Suprapubic skin (tissue), 4 donors: ENCODE data around the gene FCAMR. TPM values are rescaled to one million over a fixed set of nuclear protein-coding genes. Genes with fewer than 3 reads are reported as not detected.

Source experiments
- DNase-seq, 2 donors: peaks; one replicate each; pipeline ENCODE4 v3.0.0-alpha.2; 2019; ENCODE audit warnings: low spot score in 2 of 2
- H3K27ac ChIP-seq: fragments of 200-600 bp; sonication (generic); one replicate; pipeline ENCODE4 v1.5.1; 2019
- H3K27me3 ChIP-seq: fragments of 200-600 bp; sonication (generic); one replicate; pipeline ENCODE4 v1.5.1; 2019
- H3K36me3 ChIP-seq: fragments of 200-600 bp; sonication (generic); one replicate; pipeline ENCODE4 v1.5.1; 2019
- H3K4me1 ChIP-seq: fragments of 200-600 bp; sonication (generic); one replicate; pipeline ENCODE4 v1.5.1; 2019
- H3K4me3 ChIP-seq: fragments of 200-600 bp; sonication (generic); one replicate; pipeline ENCODE4 v1.5.1; 2019; ENCODE audit warnings: mild to moderate bottlenecking
- H3K9me3 ChIP-seq: fragments of 200-600 bp; sonication (generic); one replicate; pipeline ENCODE4 v1.5.1; 2019
- CTCF ChIP-seq, 2 donors: fragments of 200-600 bp in 1 of 2; fragments of 450-650 bp in 1 of 2; sonication (generic) in 1 of 2; IDR thresholded peaks; one replicate each; pipeline ENCODE4 v1.5.1; 2016 to 2019; ENCODE audit warnings: antibody characterized with exemption in 2 of 2, mild to moderate bottlenecking in 1 of 2, moderate library complexity in 1 of 2
- EP300 ChIP-seq: sonication (generic); formaldehyde crosslinking; IDR thresholded peaks from one replicate; pipeline ENCODE4 v1.6.1; 2017; ENCODE audit warnings: antibody characterized with exemption
- POLR2A ChIP-seq, 2 donors: fragments of 450-650 bp; IDR thresholded peaks; one replicate each; pipeline ENCODE4 v1.6.1; 2017; ENCODE audit warnings: antibody characterized with exemption in 2 of 2, mild to moderate bottlenecking in 2 of 2, moderate library complexity in 2 of 2
- POLR2AphosphoS5 ChIP-seq, 3 donors: sonication (generic); formaldehyde crosslinking; IDR thresholded peaks; one replicate each; pipeline ENCODE4 v1.6.1; 2017; ENCODE audit warnings: antibody characterized with exemption in 3 of 3
- WGBS: methylation state at CpG from one replicate; pipeline ENCODE4 v1.1.5; 2018; 5-methylcytosine and 5-hydroxymethylcytosine counted together
- total RNA-seq, 4 donors: library from RNA; depleted of rRNA; stranded (reverse); fragments of >200 nt; gene quantifications; one replicate each; pipeline ENCODE4 v1.1.0, GENCODE V29; 2016

FCAMR gene
- total RNA-seq, 4 donors from 2014 or later: not detected

GRCh38 chr1:206975306-206975705, 5.0 kb upstream of the FCAMR start:
- H3K36me3 ChIP-seq: no peaks in the 10 kb centered on the region
- no peak for DNase-seq
- no peaks in the 10 kb centered on the region for H3K27me3 ChIP-seq
- TF ChIP-seq POLR2AphosphoS5 (IDR thresholded peaks at IDR 0.05): no peak
- no peak for TF ChIP-seq POLR2A (IDR thresholded peaks at IDR 0.05)
- no peak for TF ChIP-seq EP300
- TF ChIP-seq CTCF (IDR thresholded peaks at IDR 0.05): no peak
- H3K4me3 ChIP-seq: no peak overlapping the region
- H3K4me1 ChIP-seq: no peaks in the 10 kb centered on the region
- no peaks in the 10 kb centered on the region for H3K9me3 ChIP-seq
- 100% methylated on average over 1 of the region's 1 CpG for WGBS
- H3K27ac ChIP-seq: no peak overlapping the region

DNA sequence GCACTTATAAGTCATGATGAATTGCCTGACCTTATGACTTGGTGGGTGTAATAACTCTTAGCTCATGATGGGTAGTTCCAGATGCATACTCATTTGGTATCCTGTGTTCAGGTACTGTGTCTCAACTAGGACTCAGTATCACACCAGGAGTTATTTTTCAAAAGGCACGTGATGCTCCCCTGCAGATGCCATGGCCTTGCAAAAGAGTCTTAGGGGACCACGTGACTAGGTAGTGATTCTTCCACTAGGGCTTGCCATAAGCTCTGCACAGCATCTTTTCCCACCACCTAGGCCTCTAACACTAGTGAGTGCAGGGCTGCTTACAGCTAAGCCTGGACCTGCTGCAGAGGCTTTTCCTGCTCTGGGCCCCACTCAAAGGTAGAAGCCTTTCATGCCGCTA, 3.9 kb upstream of the FCAMR start:
- H3K27me3 ChIP-seq: peaks cover 5% of the 10 kb centered on the region
- no peak overlapping the region for H3K27ac ChIP-seq
- no peaks in the 10 kb centered on the region for H3K36me3 ChIP-seq
- TF ChIP-seq POLR2A (IDR thresholded peaks at IDR 0.05) (no peak), POLR2AphosphoS5 (IDR thresholded peaks at IDR 0.05) (no peak), CTCF (IDR thresholded peaks at IDR 0.05) (no peak), EP300 (no peak)
- H3K9me3 ChIP-seq: no peaks in the 10 kb centered on the region
- DNase-seq: no peak
- H3K4me3 ChIP-seq: no peak overlapping the region
- WGBS: 81% methylated on average over 3 of the region's 3 CpGs
- H3K4me1 ChIP-seq: peaks cover 3% of the 10 kb centered on the region

DNA sequence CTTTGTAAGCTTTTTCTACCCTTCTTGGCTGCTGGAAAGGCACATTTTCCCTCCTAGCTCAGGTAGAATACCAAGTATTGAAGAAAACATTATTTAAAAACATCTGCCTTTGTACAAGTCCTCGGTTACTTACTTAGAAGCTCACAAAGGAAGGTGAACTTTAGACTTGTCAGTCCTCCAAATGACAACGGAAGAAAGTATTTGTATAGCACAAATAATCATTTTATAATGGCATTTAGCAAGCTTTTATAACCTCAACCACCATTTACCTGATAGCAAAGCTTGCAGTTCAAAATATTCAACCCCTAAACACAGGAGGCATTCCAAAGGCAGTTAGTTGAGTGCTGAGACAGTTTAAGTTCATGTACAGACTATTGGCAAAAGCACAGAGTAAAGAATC, 2.5 kb upstream of the FCAMR start:
- no peaks in the 10 kb centered on the region for H3K9me3 ChIP-seq
- peaks cover 5% of the 10 kb centered on the region for H3K27me3 ChIP-seq
- no peak for DNase-seq
- no peaks in the 10 kb centered on the region for H3K36me3 ChIP-seq
- H3K4me3 ChIP-seq: no peak overlapping the region
- no peak overlapping the region for H3K27ac ChIP-seq
- 74% methylated on average over 2 of the region's 2 CpGs for WGBS
- H3K4me1 ChIP-seq: peaks cover 4% of the 10 kb centered on the region
- TF ChIP-seq EP300: no peak
- TF ChIP-seq CTCF (IDR thresholded peaks at IDR 0.05): no peak
- TF ChIP-seq POLR2AphosphoS5 (IDR thresholded peaks at IDR 0.05): no peak
- no peak for TF ChIP-seq POLR2A (IDR thresholded peaks at IDR 0.05)

- Histone ChIP-seq H3K27me3 (peaks cover 5% of the 10 kb centered on the region), H3K4me1 (peaks cover 4% of the 10 kb centered on the region), H3K36me3 (no peaks in the 10 kb centered on the region), H3K27ac (no peak overlapping the region), H3K9me3 (no peaks in the 10 kb centered on the region), H3K4me3 (no peak overlapping the region)
- TF ChIP-seq POLR2AphosphoS5 (IDR thresholded peaks at IDR 0.05) (no peak), CTCF (IDR thresholded peaks at IDR 0.05) (no peak), POLR2A (IDR thresholded peaks at IDR 0.05) (no peak), EP300 (no peak)
- DNase-seq: no peak
- WGBS: 70% methylated on average over 2 of the region's 2 CpGs
These were observed 882 bp upstream of the FCAMR start for GRCh38 chr1:206971029-206971655.

- WGBS: 37% methylated on average over 5 of the region's 5 CpGs
- peaks cover 5% of the 10 kb centered on the region for H3K27me3 ChIP-seq
- no peak overlapping the region for H3K4me3 ChIP-seq
- H3K36me3 ChIP-seq: no peaks in the 10 kb centered on the region
- no peaks in the 10 kb centered on the region for H3K9me3 ChIP-seq
- H3K4me1 ChIP-seq: peaks cover 4% of the 10 kb centered on the region
- DNase-seq: no peak
- no peak for TF ChIP-seq POLR2AphosphoS5 (IDR thresholded peaks at IDR 0.05)
- TF ChIP-seq EP300: no peak
- no peak for TF ChIP-seq CTCF (IDR thresholded peaks at IDR 0.05)
- TF ChIP-seq POLR2A (IDR thresholded peaks at IDR 0.05): no peak
- H3K27ac ChIP-seq: no peak overlapping the region
These were observed 1.2 kb downstream of the FCAMR start for GRCh38 chr1:206969090-206969489.
